Activated CD4-positive, alpha-beta memory T cell treated with anti-CD3 and anti-CD28 coated beads for 36 hours (primary cell): ENCODE data around the gene CEMIP2. TPM values are rescaled to one million over a fixed set of nuclear protein-coding genes. Genes with fewer than 3 reads are reported as not detected.

Source experiments
- CTCF ChIA-PET: fragments of 350-600 bp; sonication (Branson Sonifier 250); formaldehyde crosslinking; loops from one replicate; lab custom pipeline; 2021; ENCODE audit warnings: antibody characterized with exemption, inconsistent platforms; lab: Charles Lee
- POLR2A ChIA-PET: fragments of 350-600 bp; sonication (Branson Sonifier 250); formaldehyde crosslinking; loops from one replicate; lab custom pipeline; 2021; ENCODE audit warnings: antibody characterized with exemption; lab: Charles Lee
- DNase-seq: peaks from one replicate; pipeline ENCODE4 v3.0.0-alpha.2; 2020
- H3K27ac Mint-ChIP-seq: one replicate; pipeline ENCODE4 v1.8.0; 2021; ENCODE audit warnings: mixed read lengths
- H3K27me3 Mint-ChIP-seq: one replicate; pipeline ENCODE4 v1.8.0; 2021; ENCODE audit warnings: mixed read lengths
- H3K36me3 Mint-ChIP-seq: one replicate; pipeline ENCODE4 v1.8.0; 2021; ENCODE audit warnings: mixed read lengths
- H3K4me1 Mint-ChIP-seq: one replicate; pipeline ENCODE4 v1.8.0; 2021; ENCODE audit warnings: low read depth, mixed read lengths
- H3K4me3 Mint-ChIP-seq: one replicate; pipeline ENCODE4 v1.8.0; 2021; ENCODE audit warnings: mild to moderate bottlenecking, mixed read lengths
- H3K9me3 Mint-ChIP-seq: one replicate; pipeline ENCODE4 v1.8.0; 2021; ENCODE audit warnings: mixed read lengths
- intact Hi-C: fragments of 100-400 bp; cut with micrococcal nuclease; formaldehyde crosslinking; loops from one replicate; pipeline ENCODE4 v1.15.1; 2023
- total RNA-seq, 2 experiments: library from RNA; stranded (reverse); gene quantifications; one replicate each; pipeline ENCODE4 v1.2.3, GENCODE V29; 2021

Gene CEMIP2
- total RNA-seq, 2 experiments from 2014 or later = 56.5 to 70.1 TPM

GRCh38 chr9:71796100-71796767 is 27.9 kb upstream of the CEMIP2 start:
- Mint-ChIP-seq H3K27me3 (no peaks in the 10 kb centered on the region), H3K27ac (peak overlapping the region; percentile 69), H3K9me3 (no peaks in the 10 kb centered on the region), H3K36me3 (no peaks in the 10 kb centered on the region), H3K4me1 (peaks cover 53% of the 10 kb centered on the region), H3K4me3 (no peak overlapping the region)
- DNase-seq = peak; percentile 56
- ChIA-PET POLR2A (interaction anchor here (2.1 kb wide), 1 partner anchor 29 kb away, joined by 8 read pairs; no protein-coding TSS in a partner anchor), CTCF (interaction anchor here (0.5 to 3.1 kb wide), 2 partner anchors 11 to 1191 kb away, joined by 3 to 18 read pairs; no protein-coding TSS in a partner anchor)
- intact Hi-C loops = loop anchor here (5.0 kb wide), 2 partner anchors 101 to 116 kb away; partner anchors contain the start of genes ABHD17B and C9orf85

DNA sequence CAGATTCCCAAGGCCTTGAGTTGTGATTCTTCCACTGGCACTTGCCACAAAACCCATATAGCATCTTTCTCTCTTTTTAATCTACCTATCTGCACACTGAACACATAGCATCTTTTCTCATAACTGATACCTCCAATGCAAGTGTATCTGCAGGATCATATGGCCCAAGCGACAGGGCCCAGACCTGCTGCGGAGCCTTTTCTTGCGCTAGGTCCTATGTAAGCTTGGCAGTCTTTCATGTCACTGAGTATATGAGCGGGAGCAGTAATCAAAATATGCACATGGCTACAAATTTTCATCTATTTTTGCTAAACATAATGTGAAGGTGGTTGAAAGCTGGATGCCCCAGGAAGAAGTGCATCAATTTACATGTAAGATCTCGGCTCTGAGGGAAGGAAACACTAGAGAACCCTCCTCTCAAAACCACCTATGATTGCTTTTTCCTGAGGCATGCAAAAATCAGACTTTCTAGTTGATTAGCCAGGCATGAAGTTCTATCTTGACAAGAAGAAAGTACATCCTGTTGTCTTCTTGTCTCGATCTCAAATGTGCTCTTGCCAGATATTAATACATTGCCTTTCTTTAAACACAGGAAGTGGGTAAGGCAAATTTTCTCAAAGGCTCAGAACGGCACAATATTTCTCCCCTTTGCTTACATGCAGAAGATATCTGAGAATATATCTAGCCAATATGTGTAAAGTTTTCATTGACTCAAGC is 26.9 kb upstream of the CEMIP2 start:
- H3K4me3 Mint-ChIP-seq = peak overlapping the region; percentile 9
- no peak for DNase-seq
- ChIA-PET CTCF (interaction anchor here (1.1 to 1.7 kb wide), 3 partner anchors 11 to 24 kb away, joined by 3 to 7 read pairs (median 4); no protein-coding TSS in a partner anchor), POLR2A (interaction anchor here (0.9 to 2.1 kb wide), 2 partner anchors 12 to 28 kb away, joined by 3 to 8 read pairs; no protein-coding TSS in a partner anchor)
- peak overlapping the region; percentile 83 for H3K27ac Mint-ChIP-seq
- H3K27me3 Mint-ChIP-seq = no peaks in the 10 kb centered on the region
- H3K9me3 Mint-ChIP-seq = no peaks in the 10 kb centered on the region
- intact Hi-C loops = loop anchor here (1.0 to 5.0 kb wide), 5 partner anchors 11 to 117 kb away; partner anchors contain the start of genes ABHD17B and C9orf85
- peaks cover 54% of the 10 kb centered on the region for H3K4me1 Mint-ChIP-seq
- H3K36me3 Mint-ChIP-seq = no peaks in the 10 kb centered on the region

DNA sequence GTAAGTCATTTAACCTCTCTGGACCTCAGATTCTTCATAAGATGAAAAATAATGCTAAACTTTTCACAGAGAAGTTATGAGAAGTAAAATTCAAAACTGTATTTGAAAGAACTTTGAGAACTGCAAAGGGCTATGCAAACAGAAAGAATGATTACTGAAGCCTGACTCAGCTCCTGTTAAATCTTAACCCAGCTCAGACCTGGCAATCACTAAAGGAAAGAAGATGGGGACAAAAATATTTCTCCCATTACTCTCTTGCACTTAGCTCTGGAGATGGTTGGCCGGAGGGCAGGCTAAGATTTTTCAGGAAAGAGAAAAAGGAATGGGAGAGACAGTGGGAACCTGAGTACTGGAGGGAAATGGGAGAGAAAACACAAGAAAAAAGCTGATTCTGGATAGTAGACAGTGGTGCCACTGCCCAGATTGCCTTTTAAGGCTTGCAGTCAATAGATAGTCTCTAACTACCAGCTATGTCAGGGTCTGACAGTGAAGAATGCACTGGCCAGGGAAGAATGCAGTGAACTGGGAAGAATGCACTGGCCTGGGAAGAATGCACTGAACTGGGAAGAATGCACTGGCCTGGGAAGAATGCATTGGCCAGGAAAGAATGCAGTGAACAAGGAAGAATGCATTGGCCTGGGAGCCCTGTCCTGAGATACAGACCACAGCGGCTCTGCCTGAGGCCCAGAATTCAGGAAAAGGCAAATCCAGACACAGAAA is 25.2 kb upstream of the CEMIP2 start:
- CTCF ChIA-PET = interaction anchor here (0.7 to 1.7 kb wide), 7 partner anchors 10 to 231 kb away, joined by 3 to 7 read pairs (median 4); no protein-coding TSS in a partner anchor
- Mint-ChIP-seq H3K36me3 (no peaks in the 10 kb centered on the region), H3K9me3 (no peaks in the 10 kb centered on the region), H3K27ac (peak overlapping the region; percentile 72), H3K4me1 (peaks cover 54% of the 10 kb centered on the region), H3K27me3 (no peaks in the 10 kb centered on the region), H3K4me3 (no peak overlapping the region)
- intact Hi-C loops = no loop called here
- POLR2A ChIA-PET = interaction anchor here (0.7 to 2.0 kb wide), 4 partner anchors 10 to 1247 kb away, joined by 3 to 4 read pairs (median 3); no protein-coding TSS in a partner anchor
- DNase-seq = no peak

DNA sequence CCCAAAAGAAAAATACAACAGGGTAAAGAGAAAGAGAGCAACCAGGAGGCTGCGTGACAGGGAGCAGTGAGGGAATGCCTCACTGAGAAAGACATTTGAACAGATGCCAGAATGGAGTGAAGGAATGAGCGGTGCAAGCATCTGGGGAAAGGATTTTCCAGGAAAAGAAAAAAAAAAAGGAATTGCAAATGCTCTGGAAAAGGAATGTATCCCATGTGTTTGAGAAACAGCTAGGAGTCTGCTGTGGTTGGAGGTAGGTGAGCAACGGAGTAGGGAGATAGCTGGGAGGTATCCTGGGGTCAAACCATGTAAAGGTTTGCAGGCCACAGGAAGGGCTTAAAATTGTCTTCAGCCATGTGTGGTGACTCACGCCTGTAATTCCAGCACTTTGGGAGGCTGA is 23.6 kb upstream of the CEMIP2 start:
- no peaks in the 10 kb centered on the region for H3K9me3 Mint-ChIP-seq
- H3K36me3 Mint-ChIP-seq = no peaks in the 10 kb centered on the region
- no peaks in the 10 kb centered on the region for H3K27me3 Mint-ChIP-seq
- peaks cover 48% of the 10 kb centered on the region for H3K4me1 Mint-ChIP-seq
- ChIA-PET POLR2A (interaction anchor here (0.5 kb wide), 1 partner anchor 53 kb away, joined by 4 read pairs; no protein-coding TSS in a partner anchor), CTCF (interaction anchor here (0.8 kb wide), 1 partner anchor 11 kb away, joined by 3 read pairs; no protein-coding TSS in a partner anchor)
- DNase-seq = no peak
- H3K27ac Mint-ChIP-seq = peak overlapping the region; percentile 10
- no peak overlapping the region for H3K4me3 Mint-ChIP-seq
- intact Hi-C loops = no loop called here

- H3K27ac Mint-ChIP-seq = no peak overlapping the region
- H3K36me3 Mint-ChIP-seq = no peaks in the 10 kb centered on the region
- intact Hi-C loops = no loop called here
- H3K4me1 Mint-ChIP-seq = peaks cover 36% of the 10 kb centered on the region
- no peak overlapping the region for H3K4me3 Mint-ChIP-seq
- no peak for DNase-seq
- H3K27me3 Mint-ChIP-seq = no peaks in the 10 kb centered on the region
- CTCF ChIA-PET = no interaction called here
- POLR2A ChIA-PET = no interaction called here
- no peaks in the 10 kb centered on the region for H3K9me3 Mint-ChIP-seq
Measured at GRCh38 chr9:71790296-71790695, 22.0 kb upstream of the CEMIP2 start.

DNA sequence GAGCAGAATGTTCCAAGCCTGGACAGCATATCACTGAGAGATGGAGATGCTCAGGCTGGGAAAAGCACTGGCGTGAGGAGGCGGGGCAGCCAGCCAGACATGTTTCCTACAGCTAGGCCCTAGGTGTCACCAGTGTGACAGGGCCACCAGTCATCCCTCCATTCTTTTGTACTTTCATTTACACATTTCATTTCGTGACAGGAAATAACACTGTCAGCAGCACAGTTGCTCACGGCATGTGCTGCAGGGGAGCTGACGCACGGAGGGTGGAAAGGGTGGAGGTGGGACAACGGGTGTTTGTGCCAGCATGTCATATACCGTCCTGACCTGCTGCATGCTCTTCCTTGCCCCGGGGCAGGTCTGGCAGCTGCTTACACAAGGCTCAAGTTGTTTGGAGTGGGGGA is 14.8 kb upstream of the CEMIP2 start:
- ChIA-PET POLR2A (interaction anchor here (1.1 to 2.2 kb wide), 5 partner anchors 10 to 128 kb away, joined by 3 to 54 read pairs (median 3); partner anchors contain the start of genes ABHD17B, C9orf85 and CEMIP2), CTCF (interaction anchor here (0.8 to 8.1 kb wide), 9 partner anchors 12 to 245 kb away, joined by 3 to 56 read pairs (median 5); partner anchors contain the start of genes ABHD17B, C9orf85 and CEMIP2)
- Mint-ChIP-seq H3K27me3 (no peaks in the 10 kb centered on the region), H3K36me3 (peaks cover 2% of the 10 kb centered on the region), H3K9me3 (peaks cover 3% of the 10 kb centered on the region), H3K4me1 (peaks cover 43% of the 10 kb centered on the region), H3K4me3 (peak overlapping the region; percentile 71), H3K27ac (peak overlapping the region; percentile 96)
- intact Hi-C loops = loop anchor here (1.0 to 10.0 kb wide), 11 partner anchors 12 to 1371 kb away; partner anchors contain the start of genes ABHD17B, ANXA1, C9orf85 and KLF9
- DNase-seq = peak; percentile 94

DNA sequence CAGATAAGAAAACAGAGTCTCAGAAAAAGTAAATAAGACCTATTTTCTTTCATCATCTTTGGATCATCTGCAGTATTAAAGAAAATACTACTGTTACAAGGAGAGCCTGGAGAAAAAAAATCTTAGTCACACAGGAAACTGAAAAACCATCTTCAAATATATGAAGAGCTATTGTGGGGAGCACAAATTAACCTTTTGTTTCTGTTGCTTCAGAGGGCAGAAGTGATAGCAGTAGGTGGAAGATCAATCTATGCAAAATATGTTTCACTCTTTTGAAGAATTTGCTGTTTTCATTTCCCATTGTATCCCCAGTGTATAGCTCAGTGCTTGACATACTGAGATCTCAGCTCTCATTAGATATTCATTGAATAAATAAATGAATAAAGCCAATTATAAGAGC is 13.1 kb upstream of the CEMIP2 start:
- CTCF ChIA-PET = interaction anchor here (0.8 to 8.1 kb wide), 6 partner anchors 11 to 243 kb away, joined by 3 to 56 read pairs (median 4); partner anchors contain the start of gene CEMIP2
- peaks cover 2% of the 10 kb centered on the region for H3K36me3 Mint-ChIP-seq
- peak overlapping the region; percentile 96 for H3K27ac Mint-ChIP-seq
- H3K4me3 Mint-ChIP-seq = no peak overlapping the region
- POLR2A ChIA-PET = interaction anchor here (1.0 to 1.9 kb wide), 3 partner anchors 12 to 584 kb away, joined by 3 to 22 read pairs (median 4); partner anchors contain the start of genes CEMIP2 and ZFAND5
- no peaks in the 10 kb centered on the region for H3K27me3 Mint-ChIP-seq
- no peak for DNase-seq
- peaks cover 43% of the 10 kb centered on the region for H3K4me1 Mint-ChIP-seq
- H3K9me3 Mint-ChIP-seq = peaks cover 3% of the 10 kb centered on the region
- intact Hi-C loops = loop anchor here (5.0 to 10.0 kb wide), 7 partner anchors 116 to 1371 kb away; partner anchors contain the start of genes ANXA1, KLF9 and ZFAND5

DNA sequence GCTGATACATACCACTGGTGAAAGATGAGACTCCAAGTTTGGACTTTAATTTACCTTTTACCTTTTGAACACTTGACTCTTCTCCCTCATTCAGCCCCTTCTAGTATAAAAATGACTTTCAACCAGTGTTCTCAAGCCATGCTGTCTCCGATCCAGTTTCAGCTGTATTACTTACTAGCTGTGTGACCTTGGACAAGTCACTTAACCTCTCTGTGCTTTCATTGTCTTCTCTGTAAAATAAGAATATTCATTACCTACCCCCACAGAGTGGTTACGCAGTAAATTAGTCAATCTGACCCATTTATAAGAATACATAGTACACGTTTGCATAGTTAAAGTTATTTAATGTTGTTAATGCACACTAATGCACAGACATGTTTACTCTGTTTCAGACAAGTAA is 12.6 kb upstream of the CEMIP2 start:
- ChIA-PET POLR2A (interaction anchor here (1.0 to 1.9 kb wide), 3 partner anchors 12 to 584 kb away, joined by 3 to 22 read pairs (median 4); partner anchors contain the start of genes CEMIP2 and ZFAND5), CTCF (interaction anchor here (0.8 to 8.1 kb wide), 6 partner anchors 11 to 243 kb away, joined by 3 to 56 read pairs (median 4); partner anchors contain the start of gene CEMIP2)
- Mint-ChIP-seq H3K4me1 (peaks cover 43% of the 10 kb centered on the region), H3K27me3 (no peaks in the 10 kb centered on the region), H3K27ac (no peak overlapping the region), H3K36me3 (peaks cover 2% of the 10 kb centered on the region), H3K9me3 (peaks cover 3% of the 10 kb centered on the region), H3K4me3 (no peak overlapping the region)
- intact Hi-C loops = loop anchor here (5.0 to 10.0 kb wide), 7 partner anchors 116 to 1371 kb away; partner anchors contain the start of genes ANXA1, KLF9 and ZFAND5
- DNase-seq = no peak

- peaks cover 30% of the 10 kb centered on the region for H3K4me1 Mint-ChIP-seq
- no peaks in the 10 kb centered on the region for H3K36me3 Mint-ChIP-seq
- no peak overlapping the region for H3K27ac Mint-ChIP-seq
- CTCF ChIA-PET = interaction anchor here (1.3 to 8.1 kb wide), 4 partner anchors 10 to 174 kb away, joined by 4 to 56 read pairs (median 8); partner anchors contain the start of gene CEMIP2
- no peak overlapping the region for H3K4me3 Mint-ChIP-seq
- POLR2A ChIA-PET = interaction anchor here (1.5 kb wide), 1 partner anchor 12 kb away, joined by 4 read pairs; no protein-coding TSS in a partner anchor
- H3K9me3 Mint-ChIP-seq = no peaks in the 10 kb centered on the region
- H3K27me3 Mint-ChIP-seq = no peaks in the 10 kb centered on the region
- intact Hi-C loops = no loop called here
- no peak for DNase-seq
Measured at GRCh38 chr9:71778085-71778484, 9.8 kb upstream of the CEMIP2 start.

DNA sequence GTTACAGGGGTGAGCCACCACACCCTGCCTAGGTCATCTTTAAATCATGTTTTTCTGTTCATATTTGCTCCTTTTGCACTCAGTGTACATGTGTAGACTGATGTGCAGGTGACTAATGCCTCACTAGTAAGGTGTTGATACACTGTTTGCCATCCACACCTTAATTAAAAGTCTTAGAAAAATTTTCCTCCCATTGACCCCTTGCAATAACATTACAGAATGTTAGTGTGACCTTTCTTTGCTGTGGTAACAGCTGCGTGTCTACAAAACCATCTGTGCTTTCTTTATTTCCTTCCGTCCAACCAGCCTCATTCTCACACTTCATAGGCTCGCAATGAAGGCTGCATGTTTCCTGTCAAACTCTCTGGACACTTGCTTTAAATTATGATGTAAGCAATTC is 6.6 kb upstream of the CEMIP2 start:
- ChIA-PET CTCF (no interaction called here), POLR2A (no interaction called here)
- Mint-ChIP-seq H3K27me3 (no peaks in the 10 kb centered on the region), H3K9me3 (no peaks in the 10 kb centered on the region), H3K4me3 (no peak overlapping the region), H3K36me3 (no peaks in the 10 kb centered on the region), H3K4me1 (peaks cover 5% of the 10 kb centered on the region), H3K27ac (no peak overlapping the region)
- intact Hi-C loops = no loop called here
- DNase-seq = no peak
